HG03378 (cell line): Measurements from ENCODE around the gene ATP5F1D.
"Not testable (repeated sequence)": the region's sequence is repeated elsewhere in the genome, so short reads cannot be mapped to it uniquely, and the experiment has no call there.

ENCODE experiments used
- ATAC-seq: cut with Tn5 transposase; IDR thresholded peaks from one replicate; pipeline ENCODE4 v1.9.1; 2021; ENCODE audit warnings: mild to moderate bottlenecking, moderate library complexity; ENCODE audit not compliant: unreplicated experiment

ATP5F1D gene

DNA sequence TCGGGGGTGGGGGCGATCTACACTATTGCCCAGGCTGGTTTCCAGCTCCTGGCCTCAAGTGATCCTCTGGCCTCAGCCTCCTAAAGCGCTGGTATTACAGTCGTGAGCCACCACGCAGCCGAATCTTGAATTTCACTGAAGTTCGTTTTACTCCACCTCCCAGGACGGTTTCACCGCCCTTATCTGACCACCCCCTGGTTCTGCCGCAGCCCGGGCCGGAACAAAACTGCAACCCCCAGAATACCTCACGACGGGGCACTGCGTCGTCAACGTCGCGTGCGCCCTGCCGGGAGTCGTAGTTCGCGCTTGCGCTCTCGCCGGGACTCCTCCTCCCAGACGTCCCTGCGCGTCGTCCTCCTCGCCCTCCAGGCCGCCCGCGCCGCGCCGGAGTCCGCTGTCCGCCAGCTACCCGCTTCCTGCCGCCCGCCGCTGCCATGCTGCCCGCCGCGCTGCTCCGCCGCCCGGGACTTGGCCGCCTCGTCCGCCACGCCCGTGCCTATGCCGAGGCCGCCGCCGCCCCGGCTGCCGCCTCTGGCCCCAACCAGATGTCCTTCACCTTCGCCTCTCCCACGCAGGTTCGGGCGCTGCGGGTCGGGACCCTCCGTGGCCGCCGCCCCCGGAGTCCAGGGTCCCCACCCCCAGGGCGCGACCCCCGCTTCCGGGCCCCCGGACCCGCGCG, at the start of gene ATP5F1D:
TSS of gene ATP5F1D (plus strand) at position 335 of the 679 bp plus-strand sequence. CDS start at position 435, 100 bp downstream.
- peak; percentile 47 for ATAC-seq

DNA sequence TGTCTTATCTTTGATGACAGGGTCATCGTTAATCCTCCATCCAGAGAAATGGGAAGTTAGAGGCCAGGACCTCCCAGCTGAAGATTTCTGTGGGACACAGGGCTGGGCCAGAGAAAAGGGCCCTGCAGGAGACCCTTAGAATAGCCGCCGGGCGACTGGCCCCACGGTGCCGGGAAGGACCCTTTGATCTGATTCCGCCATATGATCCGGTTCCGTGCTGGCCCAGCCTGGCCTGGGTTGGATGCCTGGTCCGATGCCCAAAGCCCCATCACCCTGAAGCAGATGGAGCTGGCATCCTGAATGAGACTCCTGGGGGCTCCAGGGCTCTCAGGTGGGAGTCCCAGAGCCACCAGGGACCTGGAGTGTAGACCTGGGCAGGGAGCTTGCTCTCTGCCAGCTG, 42.0 kb upstream of the ATP5F1D start:
- no peak for ATAC-seq

DNA sequence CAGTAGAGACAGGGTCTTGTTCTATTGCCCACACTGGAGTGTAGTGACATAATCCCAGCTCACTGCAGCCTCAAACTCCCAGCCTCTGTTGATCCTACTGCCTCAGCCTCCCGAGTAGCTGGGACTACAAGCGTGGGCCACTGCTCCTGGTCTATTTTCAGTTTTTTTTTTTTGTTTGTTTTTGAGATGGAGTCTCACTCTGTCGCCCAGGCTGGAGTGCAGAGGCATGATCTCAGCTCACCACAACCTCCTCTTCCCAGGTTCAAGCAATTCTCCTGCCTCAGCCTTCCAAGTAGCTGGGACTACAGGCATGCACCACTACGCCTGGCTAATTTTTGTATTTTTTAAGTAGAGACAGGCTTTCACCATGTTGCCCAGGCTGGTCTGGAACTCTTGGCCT, 40.9 kb upstream of the ATP5F1D start:
- ATAC-seq: not testable (repeated sequence)

DNA sequence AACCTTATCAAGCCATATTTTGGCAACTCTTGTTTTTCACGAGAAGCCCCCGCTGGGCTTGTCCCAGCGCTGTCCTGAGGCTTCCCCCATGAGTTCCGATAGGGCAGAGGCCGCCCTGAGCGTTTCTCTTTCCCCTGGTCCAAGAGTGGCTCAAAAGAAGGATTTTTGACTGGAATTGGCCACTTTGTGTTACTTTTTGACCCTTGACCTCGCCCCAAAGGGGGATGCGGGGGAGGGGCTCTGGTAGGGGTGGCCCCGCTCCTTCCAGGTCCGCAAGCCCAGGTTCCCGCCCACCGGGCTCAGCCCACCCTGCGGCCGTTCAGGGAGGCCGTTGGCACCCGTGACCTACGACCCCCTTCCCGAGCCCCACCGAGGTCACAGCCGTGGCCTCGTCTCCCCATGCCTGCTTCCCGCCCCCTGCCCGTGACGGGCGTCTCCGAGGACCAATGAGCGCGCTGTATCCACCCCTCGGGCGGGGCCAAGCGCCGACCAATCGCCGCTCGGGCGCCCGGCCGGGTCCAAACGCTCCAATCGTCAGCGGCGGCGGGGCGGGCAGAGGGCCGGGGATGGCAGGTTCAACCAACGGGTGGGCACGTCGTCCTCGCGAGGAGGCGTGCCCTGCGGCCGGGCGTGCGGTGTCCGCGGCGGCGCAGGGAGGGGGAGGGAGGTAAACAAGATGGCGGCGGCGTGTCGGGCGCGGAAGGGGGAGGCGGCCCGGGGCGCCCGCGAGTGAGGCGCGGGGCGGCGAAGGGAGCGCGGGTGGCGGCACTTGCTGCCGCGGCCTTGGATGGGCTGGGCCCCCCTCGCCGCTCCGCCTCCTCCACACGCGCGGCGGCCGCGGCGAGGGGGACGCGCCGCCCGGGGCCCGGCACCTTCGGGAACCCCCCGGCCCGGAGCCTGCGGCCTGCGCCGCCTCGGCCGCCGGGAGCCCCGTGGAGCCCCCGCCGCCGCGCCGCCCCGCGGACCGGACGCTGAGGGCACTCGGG, 36.1 kb upstream of the ATP5F1D start, which contains the start of gene STK11:
TSS of gene STK11 (plus strand) at position 665 of the 986 bp plus-strand sequence. CDS start 1,136 bp downstream, outside the sequence.
- peak; percentile 65 for ATAC-seq

DNA sequence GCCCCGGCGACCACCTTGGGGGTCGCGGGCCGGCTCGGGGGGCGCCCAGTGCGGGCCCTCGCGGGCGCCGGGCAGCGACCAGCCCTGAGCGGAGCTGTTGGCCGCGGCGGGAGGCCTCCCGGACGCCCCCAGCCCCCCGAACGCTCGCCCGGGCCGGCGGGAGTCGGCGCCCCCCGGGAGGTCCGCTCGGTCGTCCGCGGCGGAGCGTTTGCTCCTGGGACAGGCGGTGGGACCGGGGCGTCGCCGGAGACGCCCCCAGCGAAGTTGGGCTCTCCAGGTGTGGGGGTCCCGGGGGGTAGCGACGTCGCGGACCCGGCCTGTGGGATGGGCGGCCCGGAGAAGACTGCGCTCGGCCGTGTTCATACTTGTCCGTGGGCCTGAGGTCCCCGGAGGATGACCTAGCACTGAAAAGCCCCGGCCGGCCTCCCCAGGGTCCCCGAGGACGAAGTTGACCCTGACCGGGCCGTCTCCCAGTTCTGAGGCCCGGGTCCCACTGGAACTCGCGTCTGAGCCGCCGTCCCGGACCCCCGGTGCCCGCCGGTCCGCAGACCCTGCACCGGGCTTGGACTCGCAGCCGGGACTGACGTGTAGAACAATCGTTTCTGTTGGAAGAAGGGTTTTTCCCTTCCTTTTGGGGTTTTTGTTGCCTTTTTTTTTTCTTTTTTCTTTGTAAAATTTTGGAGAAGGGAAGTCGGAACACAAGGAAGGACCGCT, 35.2 kb upstream of the ATP5F1D start:
- no peak for ATAC-seq

DNA sequence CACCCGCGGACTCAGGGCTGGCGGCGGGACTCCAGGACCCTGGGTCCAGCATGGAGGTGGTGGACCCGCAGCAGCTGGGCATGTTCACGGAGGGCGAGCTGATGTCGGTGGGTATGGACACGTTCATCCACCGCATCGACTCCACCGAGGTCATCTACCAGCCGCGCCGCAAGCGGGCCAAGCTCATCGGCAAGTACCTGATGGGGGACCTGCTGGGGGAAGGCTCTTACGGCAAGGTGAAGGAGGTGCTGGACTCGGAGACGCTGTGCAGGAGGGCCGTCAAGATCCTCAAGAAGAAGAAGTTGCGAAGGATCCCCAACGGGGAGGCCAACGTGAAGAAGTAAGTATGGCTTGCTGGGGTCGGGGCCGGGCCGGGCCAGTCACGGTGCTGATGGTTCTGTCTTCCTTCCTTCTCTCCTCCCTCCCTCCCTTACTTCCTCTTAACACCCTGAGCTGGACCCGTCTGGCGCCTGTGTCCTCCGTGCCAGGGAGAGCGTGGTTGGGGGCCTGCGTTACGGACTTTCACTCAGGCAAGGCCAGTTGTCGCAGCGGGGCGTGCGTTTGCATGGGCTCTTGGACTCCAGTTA, 34.6 kb upstream of the ATP5F1D start:
- ATAC-seq: no peak

DNA sequence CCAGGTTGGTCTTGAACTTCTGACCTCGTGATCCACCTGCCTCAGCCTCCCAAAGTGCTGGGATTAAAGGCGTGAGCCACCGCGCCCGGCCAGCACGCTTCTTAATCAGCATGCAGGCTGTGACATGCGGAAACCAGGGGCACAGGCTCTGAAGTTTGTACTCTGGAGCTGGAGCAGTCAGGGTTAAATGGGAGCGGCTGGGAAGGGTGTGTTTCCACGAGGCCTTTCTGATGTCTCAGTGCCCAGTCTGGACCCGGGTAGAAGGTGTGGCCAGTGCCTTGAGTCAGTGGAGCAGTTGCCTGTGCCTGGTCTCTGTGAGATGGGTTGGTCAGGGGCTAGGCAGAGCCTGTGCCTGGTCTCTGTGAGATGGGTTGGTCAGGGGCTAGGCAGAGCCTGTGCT, 32.7 kb upstream of the ATP5F1D start:
- not testable (repeated sequence) for ATAC-seq

DNA sequence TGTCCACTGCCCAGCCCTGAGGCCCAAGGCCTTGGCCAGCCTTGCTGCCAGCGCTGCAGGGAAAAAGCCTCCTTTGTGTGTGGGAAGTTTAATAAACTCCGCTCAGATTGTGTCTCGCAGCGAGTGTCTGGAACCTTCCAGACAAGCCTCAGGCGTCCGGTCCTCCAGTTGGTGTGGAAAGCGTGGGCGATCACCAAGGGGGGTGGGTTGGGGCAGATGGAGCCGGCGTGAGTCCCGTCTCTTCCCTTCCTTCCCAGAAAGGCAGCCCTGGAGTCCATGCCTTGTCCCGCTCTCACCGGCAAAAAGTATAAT, 31.4 kb upstream of the ATP5F1D start:
- no peak for ATAC-seq

DNA sequence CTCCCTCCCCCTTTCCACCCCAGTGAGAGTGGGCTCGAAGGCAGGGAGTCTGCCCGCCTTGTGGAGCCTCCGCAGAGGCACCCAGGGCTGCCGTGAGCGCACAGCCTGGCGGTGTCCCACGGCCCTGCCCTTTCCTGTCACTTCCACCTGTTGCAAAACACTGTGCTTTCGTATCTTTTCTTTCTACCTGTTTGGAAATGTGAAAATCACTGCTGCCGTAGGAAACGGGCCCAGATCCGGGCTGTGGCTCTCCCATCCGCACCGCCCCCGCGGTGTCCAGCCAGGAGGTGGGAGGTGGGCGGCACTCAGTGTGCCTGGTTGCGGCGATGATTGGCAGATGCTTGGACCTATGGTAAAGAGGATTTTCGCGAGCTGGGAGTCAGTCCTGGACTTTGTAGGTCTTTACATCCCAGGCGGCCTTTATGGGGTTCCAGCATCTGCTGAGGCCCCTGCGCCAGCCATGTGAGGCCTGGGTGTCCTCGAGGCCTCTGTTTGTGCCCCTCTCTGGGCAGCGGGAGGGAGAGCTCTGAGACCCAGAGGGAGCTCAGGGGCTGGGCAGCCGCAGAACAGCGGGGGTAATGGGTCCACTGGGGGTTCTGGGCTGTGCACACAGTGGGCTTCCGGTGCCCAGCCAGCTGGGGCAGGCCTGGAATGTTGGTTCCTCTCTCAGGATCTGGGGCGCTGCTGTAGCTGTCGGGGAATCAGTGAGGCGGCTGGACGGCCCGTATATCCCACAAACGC, 29.9 kb upstream of the ATP5F1D start:
- no peak for ATAC-seq

DNA sequence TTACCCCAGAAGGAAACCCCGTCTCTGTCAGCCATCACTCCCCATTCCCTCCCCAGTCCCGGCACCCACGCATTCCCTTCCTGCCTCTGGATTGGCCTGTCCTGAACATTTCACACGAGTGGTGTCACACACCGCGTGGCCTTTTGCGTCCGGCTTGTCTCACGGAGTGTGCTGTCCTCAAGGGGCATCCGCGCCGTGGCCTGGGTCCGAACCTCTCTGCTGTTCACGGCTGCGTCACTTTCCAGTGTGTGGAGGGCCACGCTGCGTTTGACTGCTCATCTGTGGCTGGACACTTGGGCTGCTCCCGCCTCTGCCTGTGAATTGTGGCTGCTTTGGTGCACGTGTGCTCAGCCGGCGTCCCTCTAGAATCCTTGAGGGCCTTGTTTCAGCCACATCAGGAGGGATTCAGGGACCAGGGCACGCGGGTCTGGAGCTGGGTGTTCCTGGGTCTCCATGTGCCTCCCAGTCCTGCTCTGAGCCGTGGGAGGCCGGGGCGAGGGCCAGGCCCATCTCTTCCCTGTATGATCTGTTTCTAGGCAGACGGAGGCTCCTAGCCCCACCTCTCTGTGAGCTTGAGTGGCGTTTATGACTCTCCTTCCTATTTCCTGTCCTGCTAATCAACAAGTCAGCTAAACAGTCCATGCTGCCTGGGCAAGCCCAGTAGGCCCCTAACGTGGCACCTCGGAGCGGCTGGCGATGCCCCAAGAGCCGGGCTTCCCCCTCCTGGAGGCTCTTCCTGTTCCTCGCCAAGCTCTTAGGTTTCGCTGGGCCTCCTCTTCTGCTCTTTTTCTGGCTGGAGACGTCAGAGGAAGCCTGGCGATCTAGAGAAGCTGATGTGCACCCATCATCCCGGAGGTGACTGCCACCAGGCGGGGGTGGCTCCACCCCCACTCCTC, 27.9 kb upstream of the ATP5F1D start:
- ATAC-seq: no peak

DNA sequence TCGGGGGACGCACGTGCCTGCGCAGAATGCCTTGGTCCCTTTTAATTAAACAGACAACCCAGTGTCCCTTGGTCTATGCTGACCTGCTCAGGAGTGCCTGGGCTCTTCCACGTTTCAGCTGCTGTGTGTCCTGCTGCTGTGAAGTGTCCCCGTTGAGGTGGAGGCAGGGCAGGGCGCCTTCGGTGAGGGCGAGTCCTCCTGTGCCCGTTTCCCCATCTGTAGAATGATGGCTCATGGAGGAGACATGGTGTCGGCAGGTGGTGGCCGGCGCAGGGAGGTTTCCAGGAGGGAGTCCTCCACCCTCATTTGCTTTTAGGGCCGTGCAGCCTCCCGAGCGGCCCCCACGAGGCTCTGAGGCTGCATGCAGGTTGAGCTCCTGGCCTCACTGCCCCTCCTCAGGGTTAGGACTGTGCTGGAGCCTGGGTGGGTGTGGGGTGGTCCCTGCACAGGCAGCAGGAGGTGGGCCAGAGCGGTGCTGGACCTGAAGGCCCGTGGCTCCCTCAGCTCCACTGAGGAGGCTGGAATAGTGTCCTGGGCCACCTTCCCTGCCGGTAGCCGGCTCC, 27.2 kb upstream of the ATP5F1D start:
- ATAC-seq: no peak

DNA sequence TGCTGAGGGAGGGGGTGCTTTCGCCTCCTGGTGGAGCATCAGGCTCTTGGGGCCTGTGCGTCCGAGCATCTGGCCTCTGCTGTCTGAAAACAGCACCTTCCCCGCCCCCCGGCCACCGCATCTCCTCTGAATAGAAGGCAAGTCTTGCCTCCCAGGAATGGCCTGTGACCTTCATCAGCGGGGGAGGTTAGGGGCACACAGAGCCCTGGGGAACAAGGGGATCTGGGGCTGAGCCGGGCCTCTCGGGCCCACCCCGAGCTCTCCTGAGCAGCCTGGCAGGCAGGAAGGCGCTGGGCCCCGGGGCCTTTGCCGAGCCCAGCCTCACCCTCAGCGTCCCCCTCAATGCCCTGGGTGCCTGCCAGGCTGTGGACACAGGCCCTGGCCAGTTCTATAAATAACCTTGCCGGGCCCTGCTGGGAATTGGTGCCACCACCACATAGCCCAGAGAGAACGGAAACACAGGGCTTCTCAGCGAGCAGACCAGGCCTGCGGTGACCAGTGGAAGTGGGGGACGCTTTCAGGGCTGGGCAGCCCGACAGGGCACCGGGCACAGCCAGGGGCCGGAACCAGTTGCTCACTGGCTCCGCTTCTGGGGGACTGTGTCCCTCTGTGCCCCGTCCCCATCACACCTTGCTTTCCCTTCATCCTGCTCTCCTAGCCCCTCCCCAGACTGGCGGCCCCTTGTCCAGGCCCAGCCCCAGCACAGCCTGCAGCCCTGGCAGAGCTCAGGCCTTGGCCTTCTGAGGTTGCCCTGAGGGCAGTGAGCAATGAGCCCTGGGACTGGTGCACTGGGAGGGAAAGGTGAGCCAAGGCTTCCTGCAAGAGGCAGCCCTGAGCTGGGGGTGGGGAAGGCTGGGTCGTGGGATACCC, 26.5 kb upstream of the ATP5F1D start:
- ATAC-seq: no peak

DNA sequence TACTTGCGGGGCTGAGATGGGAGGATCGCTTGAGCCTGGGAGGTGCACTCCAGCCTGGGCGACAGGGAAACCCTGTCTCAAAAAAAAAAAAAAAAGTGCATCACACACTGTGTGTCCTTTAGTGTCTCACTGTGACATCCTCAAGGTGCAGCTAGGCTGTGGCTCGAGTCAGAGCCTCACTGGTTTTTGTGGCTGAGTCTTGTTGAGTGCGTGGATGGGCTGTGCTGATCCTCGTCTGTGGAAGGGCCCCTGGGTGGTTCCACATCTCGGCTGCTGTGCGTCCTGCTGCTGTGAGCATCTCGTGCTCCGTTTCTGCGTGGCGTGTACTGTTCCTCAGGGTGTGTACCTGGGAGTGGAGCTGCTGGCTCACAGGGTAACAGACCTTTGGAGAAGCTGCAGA, 24.8 kb upstream of the ATP5F1D start:
- no peak for ATAC-seq

DNA sequence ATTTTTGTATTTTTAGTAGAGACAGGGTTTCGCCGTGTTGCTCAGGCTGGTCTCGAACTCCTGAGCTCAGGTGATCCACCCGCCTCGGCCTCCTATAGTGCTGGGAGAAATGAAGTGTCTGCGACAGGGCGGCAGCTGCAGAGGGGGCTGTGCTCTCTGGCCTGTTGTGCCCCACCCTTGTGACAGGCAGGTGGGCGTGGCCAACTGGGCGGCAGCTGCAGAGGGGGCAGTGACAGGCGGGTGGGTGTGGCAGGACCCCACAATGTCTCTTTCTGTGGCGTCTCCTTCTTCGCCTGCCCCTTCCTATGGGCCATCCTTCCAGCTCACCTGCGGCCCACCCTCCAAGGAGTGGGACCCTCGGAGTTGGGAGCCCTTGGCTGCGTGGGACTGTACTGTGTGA, 24.2 kb upstream of the ATP5F1D start:
- ATAC-seq: no peak

DNA sequence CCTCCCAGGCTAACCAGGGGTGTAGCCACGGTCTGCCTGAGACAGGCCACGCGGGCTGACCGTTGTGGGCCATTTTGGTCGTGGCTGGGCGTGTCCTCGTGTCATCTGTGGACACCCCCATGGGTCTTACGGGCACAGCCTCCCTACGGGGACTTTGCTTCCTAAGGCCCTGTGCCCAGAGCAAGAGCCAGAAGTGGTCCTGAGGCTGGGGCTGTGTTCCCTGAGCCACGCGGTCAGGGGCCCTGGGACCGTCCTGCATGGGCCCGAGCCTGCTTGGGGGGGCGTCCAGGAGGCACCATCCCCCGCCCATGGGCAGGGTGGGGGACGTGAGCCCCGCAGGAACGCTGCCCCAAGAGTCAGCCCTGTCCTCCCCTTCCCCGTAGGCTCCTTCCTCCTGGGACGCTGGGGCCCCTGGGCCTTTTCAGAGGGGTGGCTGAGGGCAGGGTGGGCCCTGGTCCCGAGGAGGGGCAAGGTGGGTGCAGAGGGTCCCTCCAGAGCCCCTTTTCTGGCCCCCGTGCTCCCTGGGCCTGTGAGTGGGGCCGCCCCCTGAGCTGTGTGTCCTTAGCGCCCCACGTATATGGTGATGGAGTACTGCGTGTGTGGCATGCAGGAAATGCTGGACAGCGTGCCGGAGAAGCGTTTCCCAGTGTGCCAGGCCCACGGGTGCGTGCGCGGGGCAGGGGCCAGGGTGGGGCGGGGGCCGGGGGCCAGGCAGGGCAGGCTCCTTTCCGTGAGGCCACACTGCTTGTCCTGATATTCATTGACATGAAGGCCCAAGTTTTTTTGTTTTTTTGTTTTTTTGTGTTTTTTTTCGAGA, 22.6 kb upstream of the ATP5F1D start:
- no peak for ATAC-seq

DNA sequence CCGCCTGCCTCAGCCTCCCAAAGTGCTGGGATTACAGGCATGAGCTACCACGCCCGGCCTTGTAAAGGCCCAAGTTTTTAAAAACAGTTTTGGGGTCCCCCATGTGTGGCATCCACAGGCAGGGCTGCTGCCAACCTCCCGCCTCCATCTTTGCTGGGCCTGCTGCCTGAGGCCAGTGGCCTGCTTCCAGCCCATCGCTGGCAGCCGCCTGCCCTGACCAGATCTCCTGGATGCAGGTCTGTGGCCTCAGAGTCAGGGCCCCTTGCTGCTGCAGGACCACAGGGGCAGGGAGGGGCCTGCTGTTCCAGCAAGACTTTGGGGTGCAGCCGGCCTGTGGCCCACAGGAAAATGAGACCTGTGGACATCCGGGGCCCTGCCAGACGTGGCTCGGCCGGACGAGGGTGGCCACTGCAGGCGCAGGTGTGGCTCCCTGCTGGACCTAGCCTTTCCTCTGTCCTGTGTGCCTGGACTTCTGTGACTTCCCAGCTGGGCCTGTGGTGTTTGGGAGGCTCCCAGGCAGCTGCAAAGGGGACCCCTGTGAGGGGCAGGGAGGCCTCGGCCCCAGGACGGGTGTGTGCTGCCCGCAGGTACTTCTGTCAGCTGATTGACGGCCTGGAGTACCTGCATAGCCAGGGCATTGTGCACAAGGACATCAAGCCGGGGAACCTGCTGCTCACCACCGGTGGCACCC, 21.6 kb upstream of the ATP5F1D start:
- ATAC-seq: no peak
